Measurements from ENCODE around the gene ARFRP1.

DNA sequence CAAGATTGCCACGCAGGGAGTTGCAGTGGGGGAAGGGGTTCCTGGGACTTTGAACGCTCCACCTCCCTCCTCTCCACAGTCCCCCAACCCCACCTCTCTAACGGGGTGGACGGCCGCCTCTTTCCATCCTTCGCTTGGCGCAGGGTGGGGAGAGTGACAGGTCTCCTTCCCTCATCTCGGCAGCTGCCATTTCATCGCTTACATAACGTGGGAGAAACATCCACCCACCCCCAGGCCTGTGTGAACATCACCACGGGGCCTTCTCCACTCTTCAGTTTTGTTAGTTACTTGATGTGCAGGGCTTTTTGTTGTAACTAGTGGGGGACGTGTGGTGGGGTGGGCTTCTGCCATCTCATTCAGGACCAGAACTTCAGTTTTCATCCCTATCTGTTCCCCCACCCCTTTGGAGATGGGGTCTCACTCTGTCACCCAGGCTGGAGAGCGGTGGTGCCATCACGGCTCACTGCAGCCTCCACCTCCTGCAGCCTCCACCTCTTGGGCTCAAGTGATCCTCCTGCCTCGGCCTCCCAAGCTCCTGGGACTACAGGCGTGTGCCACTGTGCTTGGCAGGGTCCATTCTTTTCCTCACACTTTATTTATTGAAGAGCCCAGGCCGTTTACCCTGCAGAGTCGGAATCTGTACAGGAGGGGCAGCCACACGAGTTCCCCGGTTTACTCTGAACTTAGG lies 32.0 kb downstream of the ARFRP1 start:
- TF ChIP-seq POLR2A (IDR thresholded peaks at IDR 0.05; ENCODE audit: low read depth, low read length) (no peak), POLR2AphosphoS5 (IDR thresholded peaks at IDR 0.05; ENCODE audit: low read depth, low read length) (no peak), TAF1 (IDR thresholded peaks at IDR 0.05; ENCODE audit: borderline replicate concordance, low read depth, low read length) (no peak)

Measured in GM12892 (cell line).